ENCODE results near the gene HRAS. TPM values are rescaled to one million over a fixed set of nuclear protein-coding genes. Genes with fewer than 3 reads are reported as not detected.

Gene HRAS
- total RNA-seq: 100 to 1,000 TPM in 2 of 4 donors, 10 to 100 TPM in 2; 56.7 to 106 (median 85.2) TPM

- no peaks in the 10 kb centered on the region for H3K9me3 ChIP-seq
- H3K27ac ChIP-seq: peak within 1 kb of the TSS; percentile 94 to 98 (median 97)
- WGBS, 2 donors: 4% methylated on average over 17 of the region's 97 CpGs; no CpG with 5 or more reads in 1 of the 2 donors
- intact Hi-C loops (cut with DNase I): no loop called here
- peak; percentile 69 for DNase-seq
- peaks cover 18 to 35% (median 26%) of the 10 kb centered on the region in 3 donors for H3K36me3 ChIP-seq
- H3K4me3 ChIP-seq: peak within 1 kb of the TSS; percentile 89 to 98 (median 96)
- peaks cover 40 to 61% (median 47%) of the 10 kb centered on the region in 3 donors for H3K4me1 ChIP-seq
- peak in 3 of 4 donors; percentile 66 to 88 (median 71) for TF ChIP-seq POLR2A (IDR thresholded peaks at IDR 0.05)
- TF ChIP-seq, protein P1, sequence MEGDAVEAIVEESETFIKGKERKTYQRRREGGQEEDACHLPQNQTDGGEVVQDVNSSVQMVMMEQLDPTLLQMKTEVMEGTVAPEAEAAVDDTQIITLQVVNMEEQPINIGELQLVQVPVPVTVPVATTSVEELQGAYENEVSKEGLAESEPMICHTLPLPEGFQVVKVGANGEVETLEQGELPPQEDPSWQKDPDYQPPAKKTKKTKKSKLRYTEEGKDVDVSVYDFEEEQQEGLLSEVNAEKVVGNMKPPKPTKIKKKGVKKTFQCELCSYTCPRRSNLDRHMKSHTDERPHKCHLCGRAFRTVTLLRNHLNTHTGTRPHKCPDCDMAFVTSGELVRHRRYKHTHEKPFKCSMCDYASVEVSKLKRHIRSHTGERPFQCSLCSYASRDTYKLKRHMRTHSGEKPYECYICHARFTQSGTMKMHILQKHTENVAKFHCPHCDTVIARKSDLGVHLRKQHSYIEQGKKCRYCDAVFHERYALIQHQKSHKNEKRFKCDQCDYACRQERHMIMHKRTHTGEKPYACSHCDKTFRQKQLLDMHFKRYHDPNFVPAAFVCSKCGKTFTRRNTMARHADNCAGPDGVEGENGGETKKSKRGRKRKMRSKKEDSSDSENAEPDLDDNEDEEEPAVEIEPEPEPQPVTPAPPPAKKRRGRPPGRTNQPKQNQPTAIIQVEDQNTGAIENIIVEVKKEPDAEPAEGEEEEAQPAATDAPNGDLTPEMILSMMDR (IDR thresholded peaks at IDR 0.05): no peak
- H3K27me3 ChIP-seq: no peaks in the 10 kb centered on the region
Observed at GRCh38 chr11:535519-536454, at the start of gene HRAS. HRAS (minus strand) TSS chr11:535576.

- Histone ChIP-seq H3K27me3 (no peaks in the 10 kb centered on the region), H3K4me1 (peaks cover 6 to 22% (median 12%) of the 10 kb centered on the region in 3 donors), H3K36me3 (peaks cover 10 to 81% (median 62%) of the 10 kb centered on the region in 3 donors), H3K9me3 (no peaks in the 10 kb centered on the region), H3K4me3 (no peak overlapping the region), H3K27ac (no peak overlapping the region)
- TF ChIP-seq, protein P1 (IDR thresholded peaks at IDR 0.05): no peak
- no peak for TF ChIP-seq POLR2A (IDR thresholded peaks at IDR 0.05)
- intact Hi-C loops (cut with DNase I): no loop called here
- no peak for DNase-seq
- 89 to 97% methylated on average over 4 of the region's 10 CpGs for WGBS, 2 donors
Observed at GRCh38 chr11:584287-584686, 48.9 kb upstream of the HRAS start.

DNA sequence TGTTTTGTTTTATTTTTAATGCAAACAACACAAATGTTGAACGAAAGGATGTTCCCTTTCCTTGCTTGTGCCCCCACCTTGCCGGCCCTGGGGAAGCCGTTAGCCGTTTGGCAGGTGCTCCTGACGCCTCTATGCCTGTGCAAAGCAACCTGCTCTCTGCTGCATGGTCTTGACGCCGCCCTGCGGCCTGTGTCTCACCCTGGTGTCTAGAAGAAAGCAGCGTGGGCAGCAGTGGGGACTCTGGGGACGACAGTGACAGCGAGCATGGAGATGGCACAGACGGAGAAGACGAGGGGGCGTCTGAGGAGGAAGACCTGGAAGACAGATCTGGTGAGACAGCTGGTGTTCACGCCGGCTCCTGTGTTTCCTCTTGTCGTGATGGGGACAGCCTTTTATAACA lies 46.4 kb upstream of the HRAS start:
- no peak overlapping the region for H3K27ac ChIP-seq
- 73 to 82% methylated on average over 10 to 15 of the region's 17 CpGs for WGBS, 2 donors
- peaks cover 10 to 55% (median 42%) of the 10 kb centered on the region in 3 donors for H3K36me3 ChIP-seq
- no peak for DNase-seq
- no peak for TF ChIP-seq POLR2A (IDR thresholded peaks at IDR 0.05)
- TF ChIP-seq, protein P1 (IDR thresholded peaks at IDR 0.05): no peak
- H3K27me3 ChIP-seq: no peaks in the 10 kb centered on the region
- intact Hi-C loops (cut with DNase I): no loop called here
- H3K4me3 ChIP-seq: no peak overlapping the region
- H3K9me3 ChIP-seq: no peaks in the 10 kb centered on the region
- H3K4me1 ChIP-seq: peaks cover 32 to 48% (median 33%) of the 10 kb centered on the region in 3 donors

DNA sequence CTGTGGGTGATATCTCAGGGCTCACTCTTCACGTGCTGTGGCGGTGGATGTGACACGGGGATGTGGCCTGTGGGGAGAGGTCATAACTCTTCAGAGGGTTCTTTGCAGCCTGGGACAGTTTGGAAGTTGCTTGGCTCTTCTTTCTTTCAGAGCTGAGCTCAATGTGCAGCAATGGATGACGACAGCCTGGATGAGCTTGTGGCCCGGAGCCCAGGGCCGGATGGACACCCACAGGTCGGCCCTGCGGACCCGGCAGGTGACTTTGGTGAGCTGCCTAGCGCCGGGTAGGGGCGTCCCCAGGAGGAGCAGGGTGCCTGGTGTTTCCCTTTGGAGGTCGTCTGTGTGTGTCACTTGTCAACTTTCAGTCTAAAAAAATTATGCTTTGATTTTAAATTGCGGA lies 46.0 kb upstream of the HRAS start:
- intact Hi-C loops (cut with DNase I): no loop called here

More for the DNA sequence above, 46.0 kb upstream of the HRAS start:
- no peak overlapping the region for H3K4me3 ChIP-seq
- H3K27ac ChIP-seq: no peak overlapping the region
- no peaks in the 10 kb centered on the region for H3K9me3 ChIP-seq
- no peak for DNase-seq
- WGBS, 2 donors: 82 to 85% methylated on average over 9 of the region's 14 CpGs
- no peaks in the 10 kb centered on the region for H3K27me3 ChIP-seq
- TF ChIP-seq, protein P1 (IDR thresholded peaks at IDR 0.05): no peak
- TF ChIP-seq POLR2A (IDR thresholded peaks at IDR 0.05): no peak
- H3K4me1 ChIP-seq: peaks cover 32 to 48% (median 33%) of the 10 kb centered on the region in 3 donors
- H3K36me3 ChIP-seq: peaks cover 10 to 51% (median 40%) of the 10 kb centered on the region in 3 donors

Data from esophagus squamous epithelium (tissue), 5 donors.